ENCODE data around the gene TNFRSF21.
"Not testable (repeated sequence)": the region's sequence is repeated elsewhere in the genome, so short reads cannot be mapped to it uniquely, and the experiment has no call there.

Gene TNFRSF21

DNA sequence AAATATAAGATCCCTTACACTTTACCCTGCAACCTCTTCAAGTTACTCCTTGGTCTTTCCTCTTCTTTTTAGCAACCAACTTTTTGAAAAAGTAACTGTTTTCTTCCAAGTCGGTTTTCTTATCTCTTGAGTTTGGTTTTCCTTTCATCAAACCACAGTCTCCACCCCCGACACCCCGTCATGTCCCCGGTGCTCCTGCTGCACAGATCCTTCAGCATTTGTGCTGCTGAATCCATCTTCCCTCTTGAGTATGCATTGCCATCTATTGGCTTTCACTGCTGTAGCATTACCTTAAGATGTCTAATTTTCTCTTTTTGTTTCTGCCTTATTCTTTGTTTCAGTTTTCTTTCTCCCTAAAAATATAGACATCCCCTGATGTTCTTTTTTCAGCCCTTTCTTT, 11.9 kb upstream of the TNFRSF21 start:
- no peak for FAIRE-seq

DNA sequence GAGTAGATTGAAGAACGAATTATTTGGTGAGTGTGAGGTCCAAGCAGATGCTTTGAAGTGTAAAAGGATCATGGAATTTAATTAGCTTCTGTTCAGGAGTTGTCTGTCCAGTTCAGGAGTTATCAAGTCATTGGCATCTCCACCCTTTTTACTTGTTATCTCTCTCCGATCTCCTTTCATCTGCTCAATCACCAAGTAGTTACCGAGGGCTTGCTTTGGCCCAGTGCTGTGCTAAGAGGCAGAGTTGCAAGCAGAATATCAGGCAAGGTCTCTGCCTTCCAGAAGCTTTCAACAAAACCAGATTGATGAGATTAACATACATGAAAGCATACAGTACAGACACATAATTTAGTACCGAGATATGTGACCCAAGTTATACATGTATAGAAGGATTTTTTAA, 10.2 kb upstream of the TNFRSF21 start:
- no peak for FAIRE-seq

DNA sequence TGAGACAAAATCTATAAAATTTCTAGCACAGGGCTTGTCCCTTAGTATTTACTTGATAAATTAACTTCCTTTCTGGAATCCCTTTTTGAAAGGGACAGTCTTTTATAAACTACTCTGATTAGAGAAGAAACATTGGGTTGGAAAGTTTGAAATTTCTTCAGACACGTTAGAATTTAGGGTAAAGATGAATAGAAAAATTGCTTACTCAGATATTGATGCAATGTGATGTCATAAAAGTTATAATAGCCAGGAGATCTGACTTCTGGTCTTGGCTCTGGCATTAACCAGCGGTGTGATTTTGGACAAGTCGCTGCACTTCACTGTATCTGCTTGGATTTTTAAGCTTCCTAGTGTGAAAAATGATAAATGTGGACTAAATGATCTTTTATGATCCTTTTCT, 9.7 kb upstream of the TNFRSF21 start:
- no peak for FAIRE-seq

DNA sequence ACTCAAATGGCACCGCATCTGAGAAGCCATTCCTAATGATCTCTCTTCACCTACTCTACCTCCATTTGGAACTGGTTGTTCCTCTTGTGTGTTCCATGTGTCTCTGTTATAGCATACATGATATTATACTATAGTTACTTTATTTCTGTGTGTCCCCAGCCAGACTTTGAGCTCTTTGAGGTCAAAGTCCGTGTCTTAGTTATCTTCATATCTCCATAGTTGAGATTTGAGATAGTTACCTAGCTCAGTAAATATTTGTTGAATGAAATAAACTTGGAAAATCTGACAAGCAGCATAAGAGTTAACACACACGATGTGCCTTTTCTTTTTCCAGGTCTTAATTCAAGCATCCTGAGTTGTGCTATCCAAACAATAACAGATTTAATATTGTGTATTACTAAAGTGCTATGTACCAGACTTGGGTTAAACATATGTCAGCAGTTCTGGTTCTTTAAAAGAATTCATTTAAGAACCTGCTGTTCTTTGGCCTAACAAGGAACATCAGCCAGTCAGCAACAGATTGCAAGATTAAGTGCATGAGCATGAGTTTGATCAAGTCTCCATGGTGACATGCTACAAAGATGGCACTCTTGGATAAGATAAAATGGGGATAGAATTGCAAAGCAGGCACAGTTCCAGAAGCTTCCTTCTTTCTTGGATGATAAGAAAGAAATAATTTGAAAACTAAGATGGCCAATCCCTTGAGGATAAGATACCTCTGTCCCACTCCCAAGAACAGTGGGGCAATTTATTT, 8.7 kb upstream of the TNFRSF21 start:
- FAIRE-seq, result no peak

DNA sequence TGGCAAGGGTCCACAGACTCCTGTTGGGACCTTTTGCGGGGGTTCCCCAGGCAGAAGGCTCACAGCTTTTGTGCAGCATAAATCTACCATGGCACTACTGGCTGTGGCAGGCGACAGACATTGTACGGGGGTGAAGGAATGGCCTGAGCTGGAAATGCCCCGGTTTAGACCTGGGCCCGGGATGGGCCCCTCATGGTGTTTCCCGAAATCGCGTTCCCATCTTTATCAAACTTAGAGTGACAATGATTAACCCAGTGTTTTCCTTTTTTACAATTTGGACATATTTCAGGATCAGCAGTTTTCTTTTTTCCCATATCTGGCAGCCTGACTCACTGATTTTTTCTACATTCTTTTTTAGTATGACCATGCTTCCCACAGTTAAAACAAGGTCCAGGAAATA, 5.5 kb upstream of the TNFRSF21 start:
- not testable (repeated sequence) for FAIRE-seq

DNA sequence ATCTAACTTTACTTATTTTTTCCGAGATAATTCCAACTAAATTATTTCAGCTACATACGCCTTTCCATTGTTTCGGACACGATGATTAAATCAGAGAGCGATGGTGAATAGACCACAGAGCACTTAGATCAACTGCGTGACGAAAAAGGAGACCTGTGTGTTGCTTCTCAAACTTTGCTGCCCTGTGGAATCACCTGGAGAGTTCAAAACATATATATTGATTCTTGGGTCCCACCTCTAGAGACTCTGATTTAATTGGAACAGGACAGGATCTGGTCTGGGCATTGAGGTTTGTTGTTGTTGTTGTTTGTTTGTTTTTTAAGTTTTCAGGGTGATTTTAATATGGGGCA, 401 bp upstream of the TNFRSF21 start:
- FAIRE-seq, result no peak

DNA sequence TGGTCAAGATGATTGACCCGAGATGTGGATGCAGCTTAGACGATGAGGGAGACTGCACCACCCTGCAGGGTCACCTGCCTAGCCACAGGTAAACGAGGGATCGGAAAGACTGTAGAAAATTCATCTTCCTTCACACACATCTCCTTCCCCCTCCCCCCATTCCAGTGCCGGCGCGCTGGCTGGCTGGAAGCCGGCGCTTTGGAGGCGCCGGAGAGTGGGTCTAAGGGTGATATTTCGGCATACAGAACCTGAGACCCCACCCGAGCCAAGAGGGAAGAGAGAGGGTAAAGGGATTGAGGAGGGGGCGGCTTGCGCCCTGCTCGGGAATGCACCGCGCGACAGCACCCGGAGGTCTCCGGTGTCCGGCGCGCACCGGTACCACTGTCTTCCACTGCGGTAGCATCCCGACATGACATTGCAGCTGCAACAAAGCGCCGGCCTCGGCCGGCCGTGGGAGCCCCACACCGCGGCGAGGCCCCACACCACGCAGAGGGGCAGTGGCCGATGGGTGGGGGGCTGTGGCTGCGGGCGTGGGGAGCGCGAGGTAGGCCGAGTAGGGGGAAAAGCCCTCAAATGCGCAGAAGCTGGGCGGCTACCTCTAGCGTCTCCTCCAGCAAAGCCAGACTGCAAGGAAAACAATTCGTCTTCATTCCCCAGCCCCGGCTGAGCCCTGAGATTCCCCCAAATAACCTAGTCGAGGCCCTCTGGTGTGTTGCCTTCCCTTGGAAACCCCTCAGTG, 984 bp downstream of the TNFRSF21 start:
- FAIRE-seq, result no peak

DNA sequence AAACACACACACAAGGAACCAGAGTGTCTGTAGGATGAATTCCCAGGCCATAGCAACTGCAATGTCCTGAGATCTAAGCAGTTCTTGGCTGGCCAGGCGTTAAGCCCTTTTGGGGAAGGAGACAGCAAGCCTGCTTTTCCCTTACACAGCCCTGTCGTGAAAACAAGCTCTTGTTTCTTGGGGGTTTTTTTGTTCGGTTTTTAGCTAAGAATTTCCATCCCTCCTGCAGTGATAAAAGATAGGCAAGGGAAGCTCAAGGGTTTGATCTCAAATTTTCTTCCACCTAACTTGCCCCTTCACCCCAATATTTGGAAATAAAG, 1.5 kb downstream of the TNFRSF21 start:
- FAIRE-seq, result no peak

DNA sequence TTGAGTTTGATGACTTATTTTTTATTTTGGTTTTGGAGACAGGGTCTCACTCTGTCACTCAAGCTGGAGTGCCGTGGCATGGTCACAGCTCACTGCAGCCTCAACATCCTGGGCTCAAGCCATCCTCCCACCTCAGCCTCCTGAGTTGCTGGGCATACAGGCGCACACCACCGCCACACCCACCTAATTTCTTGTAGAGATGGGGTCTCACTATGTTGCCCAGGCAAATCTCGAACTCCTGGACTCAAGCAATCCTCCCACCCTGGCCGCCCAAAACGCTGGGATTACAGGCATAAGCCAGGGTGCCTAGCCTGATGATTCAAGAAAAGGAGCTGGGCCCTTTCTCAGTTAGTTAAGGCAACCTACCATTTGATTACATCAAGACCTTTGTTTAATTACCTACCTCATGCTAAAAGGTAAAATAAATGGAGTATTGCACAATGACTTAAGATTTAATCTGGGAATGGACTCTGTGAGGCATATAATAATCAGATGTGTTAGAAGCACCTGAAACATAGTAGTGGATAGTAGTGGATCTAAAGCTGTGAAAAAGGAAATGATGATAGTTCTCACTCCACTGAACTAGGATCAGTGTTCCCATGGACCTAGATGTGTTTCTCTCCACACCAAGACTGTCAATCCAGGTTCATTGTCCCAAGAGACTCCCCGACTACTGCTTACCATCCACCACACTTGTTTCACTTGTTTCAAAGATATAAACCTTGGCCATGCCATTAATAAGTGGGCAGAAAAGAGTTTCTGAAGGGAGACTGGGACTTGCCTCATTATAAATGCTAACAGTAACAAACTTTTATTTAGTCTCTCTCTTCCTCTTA, 2.1 kb downstream of the TNFRSF21 start:
- FAIRE-seq, result no peak

DNA sequence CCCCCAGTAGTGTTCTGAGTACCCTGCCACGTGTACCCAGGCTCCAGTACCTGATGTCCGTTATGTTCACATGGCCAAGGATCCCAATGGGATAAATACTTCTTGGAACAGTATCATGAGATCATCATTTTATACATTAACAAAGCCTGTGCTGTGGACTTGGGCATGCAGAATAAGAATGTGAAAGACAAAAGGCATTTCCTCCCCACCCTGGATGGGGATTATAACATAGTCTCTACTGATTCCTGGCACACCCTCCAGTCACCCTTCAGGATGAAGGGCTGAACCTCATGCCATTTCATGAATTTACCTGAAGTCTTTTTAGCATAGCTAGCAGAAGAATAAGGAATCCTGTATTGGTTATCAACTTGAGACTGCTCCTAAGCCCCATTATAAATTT, 2.8 kb downstream of the TNFRSF21 start:
- no peak for FAIRE-seq

DNA sequence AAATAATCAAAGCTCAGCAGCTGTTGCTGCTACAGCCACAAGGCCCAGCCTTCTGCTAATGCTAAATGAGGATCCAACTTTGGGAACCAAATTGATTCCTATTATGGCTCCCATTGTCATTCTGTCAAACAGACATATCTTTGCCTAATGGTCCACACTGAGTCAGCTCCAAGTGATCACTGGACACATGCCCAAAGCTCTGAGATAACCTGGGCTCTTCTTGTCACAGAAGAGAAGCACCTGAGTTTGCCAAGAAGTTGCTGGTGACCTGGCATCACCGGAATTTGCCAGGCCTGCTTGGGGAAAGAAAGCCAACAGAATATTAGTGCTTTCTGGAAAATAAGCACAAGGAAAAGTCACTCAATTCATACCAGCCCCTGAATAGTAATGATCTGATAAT, 5.8 kb downstream of the TNFRSF21 start:
- no peak for FAIRE-seq

DNA sequence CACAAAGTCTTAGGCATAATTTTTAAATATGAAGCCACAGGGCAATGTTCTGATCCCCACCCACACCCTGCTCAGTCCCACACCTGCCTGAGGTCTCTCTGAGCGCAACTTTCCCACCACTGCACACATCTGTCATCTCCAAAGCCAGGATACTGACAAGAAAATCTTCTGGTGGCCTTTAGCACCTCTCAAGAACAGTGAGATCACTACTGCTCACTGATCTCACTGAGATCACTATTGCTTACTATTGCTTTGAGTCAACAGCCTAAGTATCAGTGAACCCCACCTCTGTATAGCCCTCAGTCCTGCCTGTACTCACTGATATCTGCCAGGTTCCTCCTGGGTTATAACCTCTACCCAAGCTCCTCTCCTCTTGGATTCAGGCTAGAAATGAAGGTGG, 6.4 kb downstream of the TNFRSF21 start:
- FAIRE-seq, result no peak

DNA sequence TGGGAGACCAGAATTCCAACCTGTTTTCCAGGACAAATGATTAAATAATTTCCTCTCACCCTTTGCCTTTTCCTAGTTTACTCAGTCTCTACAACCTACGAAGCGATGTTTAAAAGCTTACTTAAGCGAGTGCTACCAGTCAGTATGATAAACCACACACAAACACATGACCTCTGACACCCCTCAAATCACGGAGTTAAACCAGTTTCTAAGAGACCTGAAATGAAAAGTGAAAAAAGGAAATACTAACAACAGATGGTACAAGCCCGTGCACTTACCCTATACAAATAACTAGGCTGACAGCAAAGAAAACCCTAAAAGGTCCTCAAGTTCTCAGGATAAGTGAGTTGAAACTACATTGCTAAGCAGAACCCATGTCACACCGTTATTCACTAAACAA, 7.7 kb downstream of the TNFRSF21 start:
- FAIRE-seq, result no peak

DNA sequence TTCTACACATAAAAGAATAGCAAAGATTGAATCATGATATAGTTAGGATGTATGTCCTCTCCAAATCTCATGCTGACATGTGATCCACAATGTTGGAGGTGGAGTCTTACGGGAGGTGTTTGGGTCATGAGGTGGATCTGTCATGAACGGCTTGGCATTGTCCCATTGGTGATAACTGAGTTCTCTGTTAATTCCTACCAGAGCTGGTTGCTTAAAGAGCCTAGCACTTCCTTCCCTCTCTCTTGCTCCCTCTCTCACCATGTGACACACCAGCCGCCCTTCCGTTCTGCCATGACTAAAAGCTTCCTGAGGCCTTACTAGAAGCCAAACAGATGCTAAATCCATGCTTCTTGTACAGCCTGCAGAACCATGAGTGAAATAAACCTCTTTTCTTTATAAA, 8.3 kb downstream of the TNFRSF21 start:
- FAIRE-seq, result no peak

DNA sequence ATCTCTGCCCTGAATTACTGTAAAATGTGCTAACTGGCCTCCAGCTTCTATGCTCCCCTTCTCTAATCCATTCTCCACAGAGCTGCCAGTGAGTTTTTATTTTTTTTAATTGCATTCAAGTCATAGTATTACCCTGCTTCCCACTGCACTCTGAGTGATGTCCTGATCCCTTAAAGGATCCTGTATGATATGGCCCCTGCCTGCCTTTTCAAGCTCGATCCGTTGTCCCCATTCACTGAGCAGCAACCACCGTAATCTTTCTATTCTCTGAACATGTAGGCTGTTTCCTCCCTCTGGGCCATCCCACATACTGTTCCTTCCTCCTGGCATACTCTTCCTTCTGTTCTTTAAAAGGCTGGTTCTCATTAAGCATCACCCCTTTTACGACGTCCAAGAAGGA, 9.3 kb downstream of the TNFRSF21 start:
- no peak for FAIRE-seq

DNA sequence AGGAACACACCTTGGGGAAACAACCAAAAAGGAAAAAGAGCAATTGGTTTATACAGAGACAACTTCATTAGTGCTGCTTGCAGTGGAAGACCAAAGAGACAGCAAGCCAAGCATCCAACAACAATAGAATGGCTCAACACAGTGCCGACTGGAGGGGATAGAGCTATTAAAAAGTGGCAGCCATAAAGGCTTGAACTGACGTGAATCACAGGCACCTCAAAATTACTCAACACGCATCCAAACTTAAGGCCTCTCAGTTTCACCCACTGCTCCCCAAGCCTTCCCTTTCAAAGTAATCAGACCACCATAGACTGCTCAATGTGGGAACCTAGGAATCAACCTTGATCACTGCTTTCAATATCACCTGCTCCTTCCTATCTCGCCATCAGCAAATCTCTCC, 9.7 kb downstream of the TNFRSF21 start:
- no peak for FAIRE-seq

DNA sequence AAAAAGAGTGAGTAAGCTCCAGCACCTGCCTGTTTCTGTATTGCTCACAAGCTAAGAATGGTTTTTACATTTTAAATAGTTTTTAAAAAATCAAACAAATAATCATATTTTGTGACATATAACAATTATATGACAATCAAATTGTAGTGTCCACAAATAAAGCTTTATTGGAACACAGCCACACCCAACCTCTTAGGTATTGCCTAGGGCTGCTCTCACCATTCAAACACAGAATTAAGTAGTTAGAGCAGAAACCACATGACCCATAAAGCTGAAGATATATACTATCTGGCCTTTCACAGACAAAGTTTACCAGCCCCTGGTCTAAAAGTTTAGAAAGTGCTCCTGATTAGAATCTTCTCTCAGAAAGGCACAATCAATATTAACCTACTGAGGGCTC, 11.2 kb downstream of the TNFRSF21 start:
- FAIRE-seq, result no peak

DNA sequence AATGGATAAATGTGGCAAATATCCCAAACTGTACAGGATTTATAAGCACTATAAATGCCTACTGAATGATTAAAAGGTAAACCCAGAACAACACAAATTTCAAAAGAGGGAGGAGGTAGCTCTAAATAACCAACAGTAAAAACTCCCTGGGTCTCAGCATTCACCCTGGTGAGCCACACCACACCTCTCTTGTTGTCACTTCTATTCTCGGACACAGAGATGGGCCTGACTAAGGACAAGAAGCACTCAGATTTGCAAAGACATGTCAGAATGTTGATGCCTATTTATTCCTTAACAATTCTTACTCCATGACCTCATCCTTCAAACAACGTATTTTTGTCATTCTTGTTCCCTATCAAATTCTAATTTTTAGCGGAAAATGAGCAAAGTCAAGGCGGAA, 14.7 kb downstream of the TNFRSF21 start:
- FAIRE-seq, result no peak

DNA sequence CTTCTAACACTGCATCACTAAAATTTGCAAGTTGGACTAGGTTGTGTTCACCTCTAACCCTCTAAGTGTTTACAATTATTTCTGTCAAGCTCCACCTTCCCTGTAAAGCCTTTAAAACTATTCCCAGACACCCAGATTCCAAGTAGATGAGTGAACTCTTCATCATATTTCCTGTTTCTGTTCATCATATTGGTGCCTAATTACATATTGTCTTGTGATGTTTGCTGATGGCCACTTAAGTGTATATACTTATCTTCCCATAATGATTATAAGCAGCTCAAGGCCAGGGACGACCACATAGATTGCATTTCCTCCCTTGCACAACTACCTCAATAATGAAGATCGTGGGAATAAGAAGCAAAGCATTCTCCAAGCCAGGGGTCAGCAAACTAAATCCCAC, 16.8 kb downstream of the TNFRSF21 start:
- FAIRE-seq, result no peak

DNA sequence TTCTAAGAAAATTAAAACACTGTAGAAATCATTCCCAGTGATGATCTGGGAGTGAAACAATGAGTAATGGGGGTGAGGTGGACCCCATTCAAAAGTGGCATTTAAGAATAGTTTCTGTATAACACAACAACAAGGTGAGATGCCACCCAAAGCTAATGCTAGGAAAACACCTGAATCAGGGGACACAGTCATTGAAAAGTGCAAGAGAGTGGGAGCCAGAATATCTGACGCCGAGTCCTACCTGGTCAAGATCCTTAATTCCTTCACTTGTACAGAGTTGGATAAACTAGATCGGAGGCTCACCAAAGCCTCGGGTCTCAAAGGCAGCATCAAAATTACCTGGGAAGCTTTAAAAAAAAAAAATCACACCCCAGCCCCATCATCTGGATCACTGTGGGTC, 17.7 kb downstream of the TNFRSF21 start:
- no peak for FAIRE-seq

DNA sequence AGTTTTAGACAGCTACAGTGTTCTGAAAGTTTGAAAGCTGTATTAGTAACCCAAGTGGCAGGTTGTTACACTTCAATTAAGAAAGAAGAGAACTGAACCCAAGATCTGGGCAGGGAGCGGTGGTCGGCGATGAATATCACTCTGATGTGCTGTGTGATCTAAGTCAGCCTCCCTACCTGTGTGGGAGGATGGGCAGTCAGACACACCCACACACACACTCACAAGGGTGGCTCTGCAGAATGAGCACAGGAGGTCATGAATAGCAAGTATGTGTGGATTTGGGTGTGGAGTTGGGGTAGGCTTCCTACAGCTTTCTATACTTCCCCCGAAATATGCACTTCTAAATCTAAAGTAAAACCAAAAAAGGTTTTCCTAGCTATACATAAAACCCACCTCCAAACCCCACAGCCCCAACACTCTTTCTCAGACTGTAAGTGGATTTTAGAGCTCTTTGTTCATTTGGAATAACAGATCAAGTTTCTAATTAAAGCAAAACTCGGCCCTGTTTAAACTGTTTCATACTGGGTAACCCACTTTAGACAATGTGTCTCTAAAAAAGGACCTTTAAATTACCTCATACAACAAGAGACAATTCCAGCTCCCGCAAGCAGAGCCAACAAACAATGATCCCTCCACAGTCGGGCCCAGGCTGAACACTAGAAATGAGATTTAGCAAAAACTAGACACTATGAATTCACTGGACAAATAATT, 19.4 kb downstream of the TNFRSF21 start:
- no peak for FAIRE-seq

DNA sequence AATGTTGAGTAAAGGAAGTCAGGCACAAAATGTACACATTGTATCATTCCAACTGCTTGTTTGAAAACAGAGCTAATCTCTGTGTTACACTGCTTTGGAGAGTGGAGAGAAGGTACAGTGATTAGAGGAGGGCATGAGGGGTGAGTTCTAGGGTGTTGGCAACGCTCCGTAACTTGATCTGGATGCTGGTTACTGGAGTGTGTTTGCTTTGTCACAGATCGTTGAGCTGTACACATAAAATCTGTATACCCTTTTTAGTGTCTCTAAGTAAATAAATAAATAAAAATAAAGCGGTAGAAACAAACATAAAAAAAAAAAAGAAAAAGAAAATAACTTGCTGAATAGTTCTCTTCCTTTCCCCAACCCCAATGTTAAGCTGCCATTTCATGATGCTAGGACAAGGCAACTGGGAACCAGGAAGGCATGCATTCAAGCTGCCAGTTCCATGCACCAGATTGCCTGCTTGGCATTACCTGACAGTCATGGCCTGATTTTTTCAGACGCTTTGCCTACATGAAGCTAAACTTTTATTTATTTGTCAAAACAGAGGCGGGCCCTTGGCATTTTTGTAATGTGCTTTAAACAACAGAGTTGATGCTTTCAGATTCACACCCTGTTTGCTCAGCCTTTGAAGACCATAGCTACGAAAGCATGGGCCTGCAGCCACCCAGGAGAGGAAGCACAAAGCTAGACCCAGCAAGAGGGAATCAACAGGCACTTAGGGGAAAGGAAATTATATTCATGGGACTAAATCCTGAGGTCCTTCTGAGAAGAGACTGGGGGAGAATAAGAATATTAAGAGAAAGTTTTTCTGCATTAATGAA, 21.2 kb downstream of the TNFRSF21 start:
- no peak for FAIRE-seq

DNA sequence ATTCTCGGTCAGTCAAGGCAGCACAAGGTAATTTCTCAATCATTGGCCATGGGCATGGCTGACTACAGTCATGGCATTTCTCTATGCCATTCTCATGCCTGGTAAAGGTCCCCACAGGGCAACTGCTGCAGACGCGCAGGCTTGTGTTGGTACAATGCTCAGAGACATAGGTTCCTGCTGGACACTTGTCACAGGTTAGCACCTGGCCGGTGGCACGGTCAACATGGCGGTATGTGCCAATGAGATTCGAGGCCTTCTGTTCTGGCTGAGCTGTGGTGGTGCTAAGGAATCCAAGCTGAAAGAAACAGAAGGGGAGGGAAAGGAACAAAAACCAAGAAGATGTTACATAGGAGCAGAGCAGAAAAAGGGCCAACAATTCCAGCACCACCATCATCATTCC, 23.4 kb downstream of the TNFRSF21 start:
- no peak for FAIRE-seq

Data from G401.6 (cell line).